MM.1S (cell line): Measurements from ENCODE around the gene SLC45A1.

Experiments used
- DNase-seq: peaks from one replicate; pipeline ENCODE4 v3.0.0-alpha.2; 2015
- H2AFZ ChIP-seq: fragments of 300-600 bp; sonication (generic); 2 replicates; pipeline ENCODE4 v1.6.0; 2016; ENCODE audit warnings: antibody characterized with exemption, low read length
- H3F3A ChIP-seq: fragments of 300-600 bp; sonication (generic); 2 replicates; pipeline ENCODE4 v1.6.1; 2016; ENCODE audit warnings: mild to moderate bottlenecking, antibody characterized with exemption, low read length, moderate library complexity, mixed read lengths; ENCODE audit not compliant: insufficient read depth
- H3K27ac ChIP-seq: fragments of 300-600 bp; sonication (generic); 2 replicates; pipeline ENCODE4 v1.5.1; 2016; ENCODE audit warnings: mild to moderate bottlenecking, low read length
- H3K27me3 ChIP-seq: fragments of 300-600 bp; sonication (generic); replicated peaks from 2 replicates; pipeline ENCODE4 v1.6.0; 2016; ENCODE audit warnings: low read length; ENCODE audit not compliant: insufficient read depth
- H3K36me3 ChIP-seq: fragments of 300-600 bp; sonication (generic); replicated peaks from 2 replicates; pipeline ENCODE4 v1.6.1; 2016; ENCODE audit warnings: mild to moderate bottlenecking, low read length, mixed read lengths; ENCODE audit not compliant: insufficient read depth
- H3K4me1 ChIP-seq: fragments of 300-600 bp; sonication (generic); 2 replicates; pipeline ENCODE4 v1.6.1; 2016; ENCODE audit warnings: low read length, mixed read lengths
- H3K4me2 ChIP-seq: fragments of 300-600 bp; sonication (generic); 2 replicates; pipeline ENCODE4 v1.6.0; 2016; ENCODE audit warnings: low read depth, low read length
- H3K4me3 ChIP-seq: fragments of 300-600 bp; sonication (generic); 2 replicates; pipeline ENCODE4 v1.5.1; 2016; ENCODE audit warnings: low read length, mixed read lengths
- H3K79me2 ChIP-seq: fragments of 300-600 bp; sonication (generic); 2 replicates; pipeline ENCODE4 v1.6.1; 2016; ENCODE audit warnings: mixed run types, low read length, mixed read lengths
- H3K9ac ChIP-seq: fragments of 300-600 bp; sonication (generic); 2 replicates; pipeline ENCODE4 v1.6.1; 2016; ENCODE audit warnings: low read length, mixed read lengths
- H3K9me2 ChIP-seq: fragments of 300-600 bp; sonication (generic); replicated peaks from 2 replicates; pipeline ENCODE4 v1.6.1; 2016; ENCODE audit warnings: mild to moderate bottlenecking, low read length, mixed read lengths; ENCODE audit not compliant: insufficient read depth
- H3K9me3 ChIP-seq: fragments of 300-600 bp; sonication (generic); replicated peaks from 2 replicates; pipeline ENCODE4 v1.6.1; 2016; ENCODE audit warnings: mild to moderate bottlenecking, low read length, mixed read lengths; ENCODE audit not compliant: insufficient read depth
- H4K20me1 ChIP-seq: fragments of 300-600 bp; sonication (generic); 2 replicates; pipeline ENCODE4 v1.6.1; 2016; ENCODE audit warnings: mild to moderate bottlenecking, low read length, moderate library complexity, mixed read lengths; ENCODE audit not compliant: insufficient read depth
- CTCF ChIP-seq: fragments of 300-600 bp; sonication (generic); IDR thresholded peaks from 2 replicates; pipeline ENCODE4 v1.5.1; 2016; ENCODE audit warnings: antibody characterized with exemption, low read length, mixed read lengths
- EZH2 ChIP-seq: fragments of 300-600 bp; sonication (generic); optimal IDR thresholded peaks from 2 replicates; pipeline ENCODE3; 2017; ENCODE audit warnings: low read depth, mild to moderate bottlenecking, antibody characterized with exemption, low read length, mixed read lengths
- EZH2phosphoT487 ChIP-seq: fragments of 300-600 bp; sonication (generic); IDR thresholded peaks from 2 replicates; pipeline ENCODE4 v1.6.1; 2018; ENCODE audit warnings: antibody characterized with exemption, low read length

SLC45A1 gene

GRCh38 chr1:8356256-8357209 is 38.6 kb downstream of the SLC45A1 start:
- no peak overlapping the region for H3K4me2 ChIP-seq
- no peak for TF ChIP-seq EZH2
- no peak for TF ChIP-seq EZH2phosphoT487
- no peak for TF ChIP-seq CTCF

GRCh38 chr1:8357329-8358101 is 39.6 kb downstream of the SLC45A1 start:
- Histone ChIP-seq H4K20me1 (no peaks in the 10 kb centered on the region), H3K9me2 (no peaks in the 10 kb centered on the region), H3K36me3 (no peaks in the 10 kb centered on the region), H3K4me1 (no peaks in the 10 kb centered on the region), H3K4me2 (no peak overlapping the region), H3K9ac (no peak overlapping the region), H2AFZ (no peak overlapping the region), H3K79me2 (no peaks in the 10 kb centered on the region), H3K4me3 (no peak overlapping the region), H3K27me3 (no peaks in the 10 kb centered on the region), H3F3A (no peaks in the 10 kb centered on the region), H3K9me3 (no peaks in the 10 kb centered on the region), H3K27ac (no peak overlapping the region)
- DNase-seq, result no peak
- no peak for TF ChIP-seq EZH2
- TF ChIP-seq CTCF, result no peak
- TF ChIP-seq EZH2phosphoT487, result no peak

More at GRCh38 chr1:8356256-8357209, 38.6 kb downstream of the SLC45A1 start:
- no peak overlapping the region for H3K9ac ChIP-seq
- H4K20me1 ChIP-seq, result no peaks in the 10 kb centered on the region
- H3K9me3 ChIP-seq, result no peaks in the 10 kb centered on the region
- H3F3A ChIP-seq, result no peaks in the 10 kb centered on the region
- H3K4me3 ChIP-seq, result no peak overlapping the region
- no peak for DNase-seq
- H3K4me1 ChIP-seq, result no peaks in the 10 kb centered on the region
- H3K79me2 ChIP-seq, result no peaks in the 10 kb centered on the region
- no peaks in the 10 kb centered on the region for H3K9me2 ChIP-seq
- no peak overlapping the region for H2AFZ ChIP-seq
- H3K36me3 ChIP-seq, result no peaks in the 10 kb centered on the region
- H3K27me3 ChIP-seq, result no peaks in the 10 kb centered on the region
- no peak overlapping the region for H3K27ac ChIP-seq

- Histone ChIP-seq H2AFZ (no peak overlapping the region), H4K20me1 (no peaks in the 10 kb centered on the region), H3K36me3 (no peaks in the 10 kb centered on the region), H3K4me3 (no peak overlapping the region), H3F3A (no peaks in the 10 kb centered on the region), H3K27ac (no peak overlapping the region), H3K4me2 (no peak overlapping the region), H3K27me3 (no peaks in the 10 kb centered on the region), H3K9me3 (no peaks in the 10 kb centered on the region), H3K9ac (no peak overlapping the region), H3K79me2 (no peaks in the 10 kb centered on the region), H3K9me2 (no peaks in the 10 kb centered on the region), H3K4me1 (no peaks in the 10 kb centered on the region)
- TF ChIP-seq CTCF (no peak), EZH2phosphoT487 (no peak), EZH2 (no peak)
- DNase-seq, result no peak
These were observed 40.5 kb downstream of the SLC45A1 start for GRCh38 chr1:8358241-8358896.
